Activated naive CD4-positive, alpha-beta T cell treated with anti-CD3 and anti-CD28 coated beads, Interleukin-2, amount 50 U/mL, for 16 hours (primary cell): ENCODE measurements around the gene CPPED1.

Source experiments
- DNase-seq: peaks from one replicate; pipeline ENCODE4 v3.0.0-alpha.2; 2020

The CPPED1 gene

DNA sequence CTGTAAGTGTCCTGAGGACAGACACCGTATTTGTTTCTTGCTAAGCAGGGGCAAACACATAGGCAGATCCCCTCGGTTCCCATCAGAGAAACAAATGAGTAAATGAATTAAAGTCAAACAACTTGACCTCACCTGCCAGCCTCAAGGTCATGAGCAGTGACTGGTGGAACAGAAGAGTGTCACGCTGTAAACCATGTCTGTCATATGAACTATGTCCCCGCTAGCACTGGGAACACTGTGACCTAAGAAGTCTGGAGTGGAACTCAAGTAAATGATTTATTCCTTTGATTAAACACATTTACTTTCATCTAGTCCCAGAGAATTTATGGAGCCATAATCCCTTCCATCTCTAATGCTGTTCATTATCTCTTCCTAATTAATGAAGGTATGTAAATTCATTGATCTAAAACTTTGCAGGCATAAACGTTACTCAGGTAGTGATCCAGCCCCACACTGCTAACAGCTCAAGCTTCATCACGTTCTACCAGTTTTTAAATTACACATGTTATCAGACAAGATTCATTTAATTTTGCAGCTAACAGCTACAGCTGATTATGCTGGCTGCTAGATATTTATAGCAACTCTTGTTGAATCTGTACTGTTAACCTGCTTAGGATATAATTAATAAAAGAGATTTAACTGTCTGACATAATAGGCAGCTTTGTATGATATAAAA lies 38.7 kb downstream of the CPPED1 start:
- DNase-seq, result no peak

GRCh38 chr16:12763517-12763916 lies 40.2 kb downstream of the CPPED1 start:
- DNase-seq, result no peak

GRCh38 chr16:12760819-12761611 lies 42.7 kb downstream of the CPPED1 start:
- no peak for DNase-seq

DNA sequence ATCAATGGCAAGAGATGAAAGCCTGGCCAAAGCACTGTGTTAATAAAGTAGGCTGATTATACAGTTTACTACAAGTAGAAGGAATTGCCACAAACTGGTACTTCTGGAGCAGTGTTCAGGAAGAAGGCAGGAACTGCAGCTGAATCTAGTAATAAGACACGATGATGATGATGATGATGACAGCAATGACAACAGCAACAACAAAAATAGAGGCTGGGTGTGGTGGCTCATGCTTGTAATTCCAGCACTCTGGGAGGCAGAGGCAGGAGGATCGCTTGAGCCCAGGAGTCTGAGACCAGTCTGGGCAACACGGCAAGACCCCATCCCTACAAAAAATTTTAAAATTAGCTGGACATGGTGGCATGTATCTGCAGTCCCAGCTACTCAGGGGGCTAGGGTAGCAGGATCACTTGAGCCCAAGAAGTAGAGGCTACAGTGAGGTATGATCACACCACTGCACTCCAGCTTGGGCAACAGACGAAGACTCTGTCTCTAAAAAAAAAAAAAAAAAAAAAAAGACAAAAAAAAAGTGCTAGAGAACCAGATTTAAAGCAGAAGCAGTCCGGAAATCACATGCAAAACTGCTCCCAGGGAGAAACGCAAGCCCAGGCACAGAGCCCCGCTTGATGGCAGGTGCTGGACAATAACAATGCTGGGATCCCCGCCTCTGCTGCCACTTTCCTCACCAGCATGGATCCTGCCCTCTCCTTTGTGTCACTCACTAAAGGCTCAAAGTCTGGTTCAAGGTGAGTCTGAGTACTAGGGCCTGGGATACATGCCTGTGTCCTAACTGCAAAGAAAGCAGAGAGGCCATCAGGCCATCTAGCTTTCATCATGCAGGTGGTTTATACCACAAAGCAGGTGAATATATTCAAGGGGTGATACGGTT lies 44.8 kb downstream of the CPPED1 start:
- DNase-seq, result no peak

GRCh38 chr16:12758031-12758669 lies 45.5 kb downstream of the CPPED1 start:
- DNase-seq, result no peak

- DNase-seq, result no peak
Observed at GRCh38 chr16:12757546-12757945, 46.1 kb downstream of the CPPED1 start.

GRCh38 chr16:12754824-12755543 lies 48.7 kb downstream of the CPPED1 start:
- DNase-seq, result no peak

GRCh38 chr16:12753203-12754023 lies 50.3 kb downstream of the CPPED1 start:
- DNase-seq, result no peak

GRCh38 chr16:12752159-12752558 lies 51.5 kb downstream of the CPPED1 start:
- no peak for DNase-seq

- no peak for DNase-seq
Observed at GRCh38 chr16:12750554-12750918, 53.2 kb downstream of the CPPED1 start.

DNA sequence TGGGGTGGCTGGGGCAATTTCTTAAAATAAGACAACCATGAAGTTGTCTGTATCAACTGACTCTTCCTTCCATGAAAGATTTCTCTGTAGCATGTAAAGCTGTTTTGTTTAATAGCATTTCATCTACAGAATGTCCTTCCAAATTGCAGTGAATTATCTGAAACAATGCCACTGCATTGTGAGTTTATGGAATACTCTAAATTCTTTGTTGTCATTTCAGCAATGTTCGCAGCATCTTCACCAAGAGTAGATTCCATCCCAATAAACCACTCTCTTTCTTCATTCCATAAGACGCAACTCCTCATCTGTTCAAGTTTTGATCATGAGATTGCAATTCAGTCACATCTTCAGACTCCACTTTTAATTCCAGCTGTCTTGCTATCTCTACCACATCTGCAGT lies 54.6 kb downstream of the CPPED1 start:
- no peak for DNase-seq

DNA sequence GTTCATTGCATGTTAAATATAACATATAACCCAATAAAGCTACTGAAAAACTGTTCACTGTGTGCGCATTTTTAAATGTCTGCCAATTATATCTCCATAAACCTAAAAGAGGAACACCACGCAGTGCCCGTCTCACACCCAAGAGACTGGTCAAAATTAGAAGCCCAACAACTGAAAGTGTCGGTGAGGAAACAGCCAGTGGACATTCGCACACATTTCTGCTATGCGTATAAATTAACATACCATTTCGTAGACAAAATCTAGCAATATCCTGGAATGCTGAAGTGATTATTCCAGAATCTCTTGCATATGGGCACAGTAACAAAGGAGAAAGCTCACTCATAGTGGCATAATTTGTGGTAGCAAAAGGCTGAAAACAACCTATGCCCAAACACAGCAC lies 55.9 kb downstream of the CPPED1 start:
- DNase-seq, result no peak

DNA sequence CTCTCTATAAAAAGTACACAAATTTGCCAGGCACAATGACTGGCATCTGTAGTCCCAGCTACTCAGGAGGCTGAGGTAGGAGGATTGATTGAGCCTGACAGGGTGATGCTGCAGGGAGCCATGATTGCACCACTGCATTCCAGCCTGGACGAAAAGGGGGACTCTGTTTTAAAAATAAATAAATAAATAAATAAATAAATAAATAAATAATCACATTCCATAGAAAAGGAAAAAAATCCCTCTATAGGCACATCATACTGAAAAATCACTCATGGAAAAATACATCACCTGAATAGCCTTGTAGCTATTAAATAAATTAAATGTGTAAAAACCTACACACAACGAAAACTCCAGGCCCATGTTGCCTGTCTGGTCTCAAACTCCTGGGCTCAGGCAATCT lies 56.4 kb downstream of the CPPED1 start:
- no peak for DNase-seq

DNA sequence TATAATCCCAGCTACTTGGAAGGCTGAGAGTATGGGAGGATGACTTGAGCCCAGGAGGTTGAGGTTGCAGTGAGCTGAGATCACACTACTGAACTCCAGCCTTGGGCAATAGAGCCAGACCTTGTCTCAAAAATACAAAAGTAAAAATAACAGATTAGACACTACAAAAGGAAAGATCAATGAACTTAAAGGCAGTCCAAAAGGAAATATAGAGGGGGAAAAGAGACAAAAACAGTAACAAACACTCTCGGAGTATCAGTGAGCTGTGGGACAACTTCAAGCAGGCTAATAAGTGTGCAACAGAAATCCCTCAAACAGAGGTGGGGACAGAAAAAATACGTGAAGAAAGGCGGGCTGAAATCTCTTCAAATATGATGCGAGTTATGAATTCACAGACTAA lies 58.8 kb downstream of the CPPED1 start:
- no peak for DNase-seq

GRCh38 chr16:12742741-12743140 lies 60.9 kb downstream of the CPPED1 start:
- no peak for DNase-seq

DNA sequence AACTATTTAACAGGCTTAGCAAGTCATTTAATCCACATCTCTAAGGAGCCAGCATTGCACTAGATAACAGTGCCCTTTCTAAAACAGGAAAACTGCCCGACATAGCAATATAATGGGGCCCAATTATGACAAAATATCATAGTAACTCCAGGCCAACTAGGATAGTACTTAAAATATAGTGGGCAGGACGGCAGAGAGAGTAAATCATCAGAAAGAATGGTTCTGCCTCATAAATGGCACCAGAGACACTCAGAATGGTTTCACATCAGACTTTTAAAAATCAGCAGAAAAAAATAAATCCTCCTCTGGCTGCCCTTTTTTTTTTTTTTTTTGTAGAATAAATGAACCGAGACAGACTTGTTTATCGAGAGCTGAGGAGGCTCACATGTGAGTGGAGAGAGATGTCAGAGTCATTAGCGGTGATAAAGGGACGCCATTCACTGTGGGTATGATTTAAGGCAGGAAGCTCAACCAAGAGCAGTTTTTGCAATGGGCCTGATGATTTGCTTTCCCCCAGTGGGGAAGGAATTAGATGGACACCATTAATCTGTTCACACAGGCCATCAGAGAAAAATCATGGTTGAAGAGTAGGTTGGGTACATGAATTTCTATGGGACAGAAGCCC lies 62.6 kb downstream of the CPPED1 start:
- no peak for DNase-seq

- DNase-seq, result no peak
Observed at GRCh38 chr16:12739738-12740137, 63.9 kb downstream of the CPPED1 start.

DNA sequence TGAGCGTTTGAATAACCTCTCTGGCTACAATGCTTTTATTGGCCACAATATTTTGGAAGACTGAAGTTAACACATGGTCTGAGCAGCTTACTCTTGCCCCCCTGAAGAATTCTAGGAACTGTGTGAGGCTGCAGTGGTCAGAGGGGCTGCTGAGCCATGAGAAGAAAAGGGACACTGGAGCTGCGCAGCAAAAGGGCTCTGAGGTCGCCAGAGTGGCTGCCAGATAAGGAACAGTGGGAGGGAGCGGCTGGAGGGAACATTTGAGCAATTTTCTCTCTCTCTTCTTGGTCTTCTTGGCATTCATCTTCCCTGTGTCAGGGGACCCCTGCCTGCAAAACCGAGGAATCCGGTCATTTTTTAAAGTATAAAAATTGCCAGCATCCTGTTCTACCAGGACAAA lies 66.1 kb downstream of the CPPED1 start:
- no peak for DNase-seq

- DNase-seq, result no peak
Observed at GRCh38 chr16:12735805-12736204, 67.9 kb downstream of the CPPED1 start.

GRCh38 chr16:12732600-12732999 lies 71.1 kb downstream of the CPPED1 start:
- no peak for DNase-seq

GRCh38 chr16:12729448-12729847 lies 74.2 kb downstream of the CPPED1 start:
- no peak for DNase-seq
